ENCODE measurements around the gene FIGNL2. TPM values are rescaled to one million over a fixed set of nuclear protein-coding genes. Genes with fewer than 3 reads are reported as not detected.

FIGNL2 gene
- total and polyA plus RNA-seq, 4 donors, result 0.06 to 0.70 (median 0.33) TPM

DNA sequence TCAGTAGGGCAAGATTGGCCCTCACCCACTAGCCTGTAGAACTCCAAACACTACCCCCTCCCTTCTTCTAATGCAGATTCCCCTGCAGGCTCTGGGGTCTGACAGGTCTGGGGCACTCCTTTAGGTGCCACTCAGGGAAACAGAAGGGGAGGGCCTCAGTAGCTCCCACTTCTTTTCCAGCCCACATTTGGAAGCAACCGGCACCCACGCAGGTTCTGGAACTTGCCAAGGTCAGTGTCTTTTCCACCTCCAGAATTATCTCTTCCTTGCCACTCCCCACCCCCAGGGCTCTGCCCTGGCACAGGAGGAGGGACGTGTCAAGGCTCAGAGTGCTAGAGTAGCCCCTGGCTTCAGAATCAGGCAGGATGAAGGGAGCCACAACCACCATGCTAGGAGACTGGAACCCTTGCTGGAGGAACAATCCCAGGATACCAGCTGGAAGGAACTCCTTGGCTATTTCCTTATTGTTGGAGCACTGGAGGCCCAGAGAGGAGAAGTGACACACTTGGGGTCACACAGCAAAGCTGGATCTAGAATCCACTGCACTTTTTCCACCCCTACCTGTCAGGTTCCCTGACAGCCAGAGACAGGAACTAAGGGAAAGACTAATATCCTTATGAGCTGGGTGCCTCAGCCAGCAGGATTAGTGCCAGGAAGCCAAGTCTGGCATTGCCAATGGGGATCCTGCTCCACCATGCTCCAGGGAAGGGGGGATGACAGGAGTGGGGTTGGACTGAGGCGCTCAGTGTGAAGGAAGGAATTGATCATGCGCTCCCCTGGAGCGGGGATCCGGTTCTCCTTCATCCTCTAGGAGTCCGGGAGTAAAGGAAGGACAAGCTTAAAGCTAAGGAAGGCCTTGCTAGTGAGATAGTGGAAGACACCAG lies 1.8 kb upstream of the FIGNL2 start:
- WGBS, result 83% methylated on average over 8 of the region's 8 CpGs
- no peak overlapping the region for H3K9ac ChIP-seq (ENCODE audit: low read depth in 1 of 2, low read length in 2 of 2)
- H3K27me3 ChIP-seq (ENCODE audit: control insufficient read depth in 4 of 4, insufficient read depth in 4 of 4, low read length in 3 of 4), result no peaks in the 10 kb centered on the region
- H3K27ac ChIP-seq (ENCODE audit: low read depth in 1 of 2, low read length in 2 of 2), result no peak overlapping the region
- DNase-seq (ENCODE audit: low spot score), result no peak
- H3K36me3 ChIP-seq (ENCODE audit: control insufficient read depth in 4 of 4, insufficient read depth in 3 of 4, low read depth in 1 of 4, low read length in 3 of 4), result no peaks in the 10 kb centered on the region
- H3K4me1 ChIP-seq (ENCODE audit: control insufficient read depth in 4 of 4, insufficient read depth in 4 of 4, low read length in 3 of 4), result peaks cover 4 to 17% (median 13%) of the 10 kb centered on the region in 4 donors
- H3K9me3 ChIP-seq (ENCODE audit: control insufficient read depth in 4 of 4, low read length in 3 of 4), result no peaks in the 10 kb centered on the region
- peak overlapping the region in 1 of 3 donors; percentile 84 for H3K4me3 ChIP-seq (ENCODE audit: low read depth in 1 of 3, low read length in 3 of 3)
- TF ChIP-seq EGR1 (IDR thresholded peaks at IDR 0.05; ENCODE audit: low read depth in 2 of 2) (no peak), HNF4A (conservative IDR thresholded peaks at IDR 0.05) (no peak), FOXA1 (IDR thresholded peaks at IDR 0.05) (no peak), SP1 (IDR thresholded peaks at IDR 0.05) (no peak), YY1 (IDR thresholded peaks at IDR 0.05) (no peak), TAF1 (conservative IDR thresholded peaks at IDR 0.05) (no peak), RAD21 (IDR thresholded peaks at IDR 0.05) (no peak), NR2F2 (IDR thresholded peaks at IDR 0.05) (no peak)
- TF ChIP-seq, protein P1, sequence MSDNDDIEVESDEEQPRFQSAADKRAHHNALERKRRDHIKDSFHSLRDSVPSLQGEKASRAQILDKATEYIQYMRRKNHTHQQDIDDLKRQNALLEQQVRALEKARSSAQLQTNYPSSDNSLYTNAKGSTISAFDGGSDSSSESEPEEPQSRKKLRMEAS (IDR thresholded peaks at IDR 0.05), result no peak
- TF ChIP-seq, protein P2, sequence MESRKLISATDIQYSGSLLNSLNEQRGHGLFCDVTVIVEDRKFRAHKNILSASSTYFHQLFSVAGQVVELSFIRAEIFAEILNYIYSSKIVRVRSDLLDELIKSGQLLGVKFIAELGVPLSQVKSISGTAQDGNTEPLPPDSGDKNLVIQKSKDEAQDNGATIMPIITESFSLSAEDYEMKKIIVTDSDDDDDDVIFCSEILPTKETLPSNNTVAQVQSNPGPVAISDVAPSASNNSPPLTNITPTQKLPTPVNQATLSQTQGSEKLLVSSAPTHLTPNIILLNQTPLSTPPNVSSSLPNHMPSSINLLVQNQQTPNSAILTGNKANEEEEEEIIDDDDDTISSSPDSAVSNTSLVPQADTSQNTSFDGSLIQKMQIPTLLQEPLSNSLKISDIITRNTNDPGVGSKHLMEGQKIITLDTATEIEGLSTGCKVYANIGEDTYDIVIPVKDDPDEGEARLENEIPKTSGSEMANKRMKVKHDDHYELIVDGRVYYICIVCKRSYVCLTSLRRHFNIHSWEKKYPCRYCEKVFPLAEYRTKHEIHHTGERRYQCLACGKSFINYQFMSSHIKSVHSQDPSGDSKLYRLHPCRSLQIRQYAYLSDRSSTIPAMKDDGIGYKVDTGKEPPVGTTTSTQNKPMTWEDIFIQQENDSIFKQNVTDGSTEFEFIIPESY (IDR thresholded peaks at IDR 0.05), result no peak

DNA sequence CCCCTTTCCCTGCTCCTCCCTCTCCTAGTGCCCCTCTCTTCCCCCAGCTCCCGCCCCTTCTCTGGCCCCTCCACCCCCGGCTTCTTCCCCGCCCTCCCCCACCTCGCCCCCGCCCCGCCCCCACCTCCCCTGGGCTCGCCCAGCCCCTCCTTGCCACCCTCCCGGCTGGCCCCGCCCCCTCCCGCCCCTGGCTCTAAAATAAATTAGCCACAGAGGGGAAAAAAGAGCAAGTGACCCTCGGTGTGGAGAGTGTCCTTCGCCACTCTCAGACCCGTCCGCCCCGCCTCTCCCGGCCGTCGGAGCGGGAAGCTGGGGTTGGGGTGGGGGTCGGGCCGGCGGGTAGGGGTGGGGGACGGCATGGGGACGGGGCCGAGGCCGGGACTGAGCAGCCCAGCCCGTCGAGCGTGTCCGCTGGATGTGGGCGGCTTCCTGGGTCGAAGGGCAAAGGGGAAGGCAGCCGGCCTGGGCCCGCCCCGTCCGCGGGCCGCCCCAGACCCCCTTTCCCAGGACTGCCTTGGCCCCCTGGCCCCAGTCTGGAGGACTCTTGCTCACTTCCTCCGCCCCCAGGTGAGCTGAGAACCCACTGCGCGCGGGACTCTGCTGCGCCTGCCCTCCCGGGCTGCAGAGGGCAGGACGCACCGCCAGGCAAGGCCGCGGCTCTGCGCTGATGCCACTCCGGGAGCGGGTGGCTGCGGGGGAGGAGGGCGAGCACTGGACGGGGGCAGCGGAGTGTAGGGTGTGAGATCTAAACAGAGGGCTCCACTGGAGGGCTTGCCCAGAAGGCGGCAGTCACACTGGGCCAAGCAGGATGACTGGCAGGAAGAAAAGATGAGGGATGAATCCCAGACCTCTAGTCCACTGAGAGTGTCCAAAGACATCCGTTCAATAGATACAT lies 570 bp upstream of the FIGNL2 start:
- peak; percentile 56 for DNase-seq (ENCODE audit: low spot score)
- Histone ChIP-seq H3K36me3 (ENCODE audit: control insufficient read depth in 4 of 4, insufficient read depth in 3 of 4, low read depth in 1 of 4, low read length in 3 of 4) (no peaks in the 10 kb centered on the region), H3K27me3 (ENCODE audit: control insufficient read depth in 4 of 4, insufficient read depth in 4 of 4, low read length in 3 of 4) (peaks cover 0 to 3% (median 0%) of the 10 kb centered on the region in 4 donors), H3K27ac (ENCODE audit: low read depth in 1 of 2, low read length in 2 of 2) (peak overlapping the region in 1 of 2 donors; percentile 45), H3K9ac (ENCODE audit: low read depth in 1 of 2, low read length in 2 of 2) (no peak overlapping the region), H3K4me1 (ENCODE audit: control insufficient read depth in 4 of 4, insufficient read depth in 4 of 4, low read length in 3 of 4) (peaks cover 4 to 17% (median 13%) of the 10 kb centered on the region in 4 donors), H3K4me3 (ENCODE audit: low read depth in 1 of 3, low read length in 3 of 3) (peak overlapping the region in 2 of 3 donors; percentile 7 to 84), H3K9me3 (ENCODE audit: control insufficient read depth in 4 of 4, low read length in 3 of 4) (no peaks in the 10 kb centered on the region)
- 27% methylated on average over 57 of the region's 57 CpGs for WGBS
- TF ChIP-seq, protein P3, sequence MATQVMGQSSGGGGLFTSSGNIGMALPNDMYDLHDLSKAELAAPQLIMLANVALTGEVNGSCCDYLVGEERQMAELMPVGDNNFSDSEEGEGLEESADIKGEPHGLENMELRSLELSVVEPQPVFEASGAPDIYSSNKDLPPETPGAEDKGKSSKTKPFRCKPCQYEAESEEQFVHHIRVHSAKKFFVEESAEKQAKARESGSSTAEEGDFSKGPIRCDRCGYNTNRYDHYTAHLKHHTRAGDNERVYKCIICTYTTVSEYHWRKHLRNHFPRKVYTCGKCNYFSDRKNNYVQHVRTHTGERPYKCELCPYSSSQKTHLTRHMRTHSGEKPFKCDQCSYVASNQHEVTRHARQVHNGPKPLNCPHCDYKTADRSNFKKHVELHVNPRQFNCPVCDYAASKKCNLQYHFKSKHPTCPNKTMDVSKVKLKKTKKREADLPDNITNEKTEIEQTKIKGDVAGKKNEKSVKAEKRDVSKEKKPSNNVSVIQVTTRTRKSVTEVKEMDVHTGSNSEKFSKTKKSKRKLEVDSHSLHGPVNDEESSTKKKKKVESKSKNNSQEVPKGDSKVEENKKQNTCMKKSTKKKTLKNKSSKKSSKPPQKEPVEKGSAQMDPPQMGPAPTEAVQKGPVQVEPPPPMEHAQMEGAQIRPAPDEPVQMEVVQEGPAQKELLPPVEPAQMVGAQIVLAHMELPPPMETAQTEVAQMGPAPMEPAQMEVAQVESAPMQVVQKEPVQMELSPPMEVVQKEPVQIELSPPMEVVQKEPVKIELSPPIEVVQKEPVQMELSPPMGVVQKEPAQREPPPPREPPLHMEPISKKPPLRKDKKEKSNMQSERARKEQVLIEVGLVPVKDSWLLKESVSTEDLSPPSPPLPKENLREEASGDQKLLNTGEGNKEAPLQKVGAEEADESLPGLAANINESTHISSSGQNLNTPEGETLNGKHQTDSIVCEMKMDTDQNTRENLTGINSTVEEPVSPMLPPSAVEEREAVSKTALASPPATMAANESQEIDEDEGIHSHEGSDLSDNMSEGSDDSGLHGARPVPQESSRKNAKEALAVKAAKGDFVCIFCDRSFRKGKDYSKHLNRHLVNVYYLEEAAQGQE (IDR thresholded peaks at IDR 0.05), result no peak
- peak; percentile 19 for TF ChIP-seq SP1 (IDR thresholded peaks at IDR 0.05)
- TF ChIP-seq HNF4A (conservative IDR thresholded peaks at IDR 0.05), result peak in 1 of 2 donors; percentile 51
- no peak for TF ChIP-seq RXRA (IDR thresholded peaks at IDR 0.05)
- no peak for TF ChIP-seq GABPA (IDR thresholded peaks at IDR 0.05 in 1 of 2, conservative IDR thresholded peaks at IDR 0.05 in 1 of 2)
- no peak for TF ChIP-seq FOXA1 (IDR thresholded peaks at IDR 0.05)
